Upper lobe of left lung (tissue), 6 donors: ENCODE measurements around the gene DICER1. TPM values are rescaled to one million over a fixed set of nuclear protein-coding genes. Genes with fewer than 3 reads are reported as not detected.
A peak's percentile ranks its signal among the peaks of the same experiment; 100 is the strongest.

Experiments
- ATAC-seq, 2 donors: fragments of 200-7000 bp; cut with Tn5 transposase; one replicate each; pipeline ENCODE4 v1.9.1; 2022; ENCODE audit warnings: mild to moderate bottlenecking in 2 of 2, moderate library complexity in 2 of 2; ENCODE audit not compliant: low FRiP score in 2 of 2
- DNase-seq, 2 donors: peaks; one replicate each; pipeline ENCODE4 v3.0.0-alpha.2; 2019 to 2020
- H3K27ac ChIP-seq, 4 donors: fragments of 200-600 bp; sonication (generic); one replicate each; pipeline ENCODE4 v1.5.1; 2016 to 2019
- H3K27me3 ChIP-seq, 4 donors: fragments of 200-600 bp; sonication (generic); one replicate each; pipeline ENCODE4 v1.5.1; 2017 to 2019
- H3K36me3 ChIP-seq, 4 donors: fragments of 200-600 bp; sonication (generic); one replicate each; pipeline ENCODE4 v1.5.1; 2016 to 2019
- H3K4me1 ChIP-seq, 4 donors: fragments of 200-600 bp; sonication (generic); one replicate each; pipeline ENCODE4 v1.5.1; 2018 to 2019
- H3K4me3 ChIP-seq, 4 donors: fragments of 200-600 bp; sonication (generic); one replicate each; pipeline ENCODE4 v1.5.1; 2017 to 2019; ENCODE audit warnings: mild to moderate bottlenecking in 2 of 4, moderate library complexity in 1 of 4
- H3K9me3 ChIP-seq, 4 donors: fragments of 200-600 bp; sonication (generic); one replicate each; pipeline ENCODE4 v1.5.1; 2018 to 2019
- EP300 ChIP-seq, 4 donors: sonication (generic); formaldehyde crosslinking; IDR thresholded peaks; one replicate each; pipeline ENCODE4 v1.5.1; 2017; ENCODE audit warnings: antibody characterized with exemption in 4 of 4, control low read depth in 2 of 4
- POLR2A ChIP-seq, 4 donors: fragments of 450-650 bp; IDR thresholded peaks; one replicate each; pipeline ENCODE4 v1.5.1; 2016 to 2017; ENCODE audit warnings: antibody characterized with exemption in 4 of 4, mild to moderate bottlenecking in 2 of 4
- POLR2AphosphoS5 ChIP-seq, 2 donors: sonication (generic); formaldehyde crosslinking; IDR thresholded peaks; one replicate each; pipeline ENCODE4 v1.5.1; 2017; ENCODE audit warnings: antibody characterized with exemption in 2 of 2
- WGBS, 2 donors: methylation state at CpG; one replicate each; pipeline ENCODE4 v1.1.5; 2017 to 2018; 5-methylcytosine and 5-hydroxymethylcytosine counted together
- total RNA-seq, 6 donors: library from RNA; depleted of rRNA in 4 of 6; stranded (reverse); fragments of >200 nt in 4 of 6; gene quantifications; one replicate each; pipeline versions ENCODE4 v1.1.0 to v1.2.1, GENCODE V29; 2016 to 2021
- TF ChIP-seq, protein P1 (sequence below), 6 experiments: fragments of 450-650 bp in 4 of 6; fragments of 200-600 bp in 2 of 6; sonication (generic) in 2 of 6; IDR thresholded peaks; one replicate each; pipeline ENCODE4 v1.5.1; 2016 to 2019; ENCODE audit warnings: antibody characterized with exemption in 6 of 6
- donor health status: DM: no; HTN: no; CAD: no; lungs with moderate emphysema.
- donor health status: DM: no; HTN: yes; CAD: no; lungs with severe emphysema.

DICER1 gene
- total RNA-seq, 6 donors from 2014 or later, result 57.7 to 106 (median 75.1) TPM

- peaks cover 8 to 35% (median 11%) of the 10 kb centered on the region in 4 donors for H3K36me3 ChIP-seq
- H3K4me3 ChIP-seq, result no peak overlapping the region
- DNase-seq, result no peak
- no peaks in the 10 kb centered on the region for H3K27me3 ChIP-seq
- H3K27ac ChIP-seq, result no peak overlapping the region
- no peak for ATAC-seq
- TF ChIP-seq POLR2A (IDR thresholded peaks at IDR 0.05) (no peak), POLR2AphosphoS5 (IDR thresholded peaks at IDR 0.05) (no peak), EP300 (IDR thresholded peaks at IDR 0.05) (peak in 1 of 4 donors; percentile 35)
- TF ChIP-seq, protein P1, sequence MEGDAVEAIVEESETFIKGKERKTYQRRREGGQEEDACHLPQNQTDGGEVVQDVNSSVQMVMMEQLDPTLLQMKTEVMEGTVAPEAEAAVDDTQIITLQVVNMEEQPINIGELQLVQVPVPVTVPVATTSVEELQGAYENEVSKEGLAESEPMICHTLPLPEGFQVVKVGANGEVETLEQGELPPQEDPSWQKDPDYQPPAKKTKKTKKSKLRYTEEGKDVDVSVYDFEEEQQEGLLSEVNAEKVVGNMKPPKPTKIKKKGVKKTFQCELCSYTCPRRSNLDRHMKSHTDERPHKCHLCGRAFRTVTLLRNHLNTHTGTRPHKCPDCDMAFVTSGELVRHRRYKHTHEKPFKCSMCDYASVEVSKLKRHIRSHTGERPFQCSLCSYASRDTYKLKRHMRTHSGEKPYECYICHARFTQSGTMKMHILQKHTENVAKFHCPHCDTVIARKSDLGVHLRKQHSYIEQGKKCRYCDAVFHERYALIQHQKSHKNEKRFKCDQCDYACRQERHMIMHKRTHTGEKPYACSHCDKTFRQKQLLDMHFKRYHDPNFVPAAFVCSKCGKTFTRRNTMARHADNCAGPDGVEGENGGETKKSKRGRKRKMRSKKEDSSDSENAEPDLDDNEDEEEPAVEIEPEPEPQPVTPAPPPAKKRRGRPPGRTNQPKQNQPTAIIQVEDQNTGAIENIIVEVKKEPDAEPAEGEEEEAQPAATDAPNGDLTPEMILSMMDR (IDR thresholded peaks at IDR 0.05), result no peak
- no peaks in the 10 kb centered on the region for H3K9me3 ChIP-seq
- H3K4me1 ChIP-seq, result peaks cover 5 to 33% (median 19%) of the 10 kb centered on the region in 4 donors
- WGBS, 2 donors, result 76 to 85% methylated on average over 9 of the region's 9 CpGs
Observed at GRCh38 chr14:95123891-95124579, 33.3 kb downstream of the DICER1 start.

DNA sequence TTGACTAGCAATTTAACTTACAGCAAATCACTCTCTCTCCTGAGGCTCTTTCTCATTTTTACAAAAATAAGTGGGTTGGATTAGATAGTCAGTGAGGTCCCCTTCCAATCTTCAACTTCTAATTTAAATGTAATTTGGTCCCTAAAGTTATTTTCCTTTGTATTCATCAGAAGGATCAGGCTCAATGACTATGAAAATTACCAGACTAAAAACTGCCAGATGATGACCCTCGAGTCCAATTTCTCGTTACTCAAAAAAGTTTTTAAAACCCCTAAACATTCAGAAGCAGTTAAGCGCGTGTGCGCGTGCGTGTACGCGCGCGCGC lies 34.7 kb downstream of the DICER1 start:
- H3K27me3 ChIP-seq, result no peaks in the 10 kb centered on the region
- DNase-seq (peak in 1 of 2 donors; percentile 20), ATAC-seq (no peak)
- H3K27ac ChIP-seq, result no peak overlapping the region
- peaks cover 5 to 22% (median 14%) of the 10 kb centered on the region in 4 donors for H3K4me1 ChIP-seq
- 95 to 96% methylated on average over 12 of the region's 12 CpGs for WGBS, 2 donors
- no peaks in the 10 kb centered on the region for H3K9me3 ChIP-seq
- TF ChIP-seq POLR2A (IDR thresholded peaks at IDR 0.05), result no peak
- TF ChIP-seq, protein P1 (IDR thresholded peaks at IDR 0.05), result no peak
- no peak for TF ChIP-seq POLR2AphosphoS5 (IDR thresholded peaks at IDR 0.05)
- no peak for TF ChIP-seq EP300 (IDR thresholded peaks at IDR 0.05)
- H3K36me3 ChIP-seq, result peaks cover 8 to 36% (median 11%) of the 10 kb centered on the region in 4 donors
- no peak overlapping the region for H3K4me3 ChIP-seq

- H3K27ac ChIP-seq, result no peak overlapping the region
- no peak overlapping the region for H3K4me3 ChIP-seq
- no peaks in the 10 kb centered on the region for H3K27me3 ChIP-seq
- 92 to 96% methylated on average over 6 of the region's 6 CpGs for WGBS, 2 donors
- TF ChIP-seq, protein P1 (IDR thresholded peaks at IDR 0.05), result no peak
- TF ChIP-seq EP300 (IDR thresholded peaks at IDR 0.05) (no peak), POLR2A (IDR thresholded peaks at IDR 0.05) (no peak), POLR2AphosphoS5 (IDR thresholded peaks at IDR 0.05) (no peak)
- no peak for DNase-seq
- H3K36me3 ChIP-seq, result peaks cover 8 to 41% (median 11%) of the 10 kb centered on the region in 4 donors
- peaks cover 1 to 17% (median 9%) of the 10 kb centered on the region in 4 donors for H3K4me1 ChIP-seq
- H3K9me3 ChIP-seq, result no peaks in the 10 kb centered on the region
- ATAC-seq, result no peak
Observed at GRCh38 chr14:95121911-95122620, 35.3 kb downstream of the DICER1 start.

DNA sequence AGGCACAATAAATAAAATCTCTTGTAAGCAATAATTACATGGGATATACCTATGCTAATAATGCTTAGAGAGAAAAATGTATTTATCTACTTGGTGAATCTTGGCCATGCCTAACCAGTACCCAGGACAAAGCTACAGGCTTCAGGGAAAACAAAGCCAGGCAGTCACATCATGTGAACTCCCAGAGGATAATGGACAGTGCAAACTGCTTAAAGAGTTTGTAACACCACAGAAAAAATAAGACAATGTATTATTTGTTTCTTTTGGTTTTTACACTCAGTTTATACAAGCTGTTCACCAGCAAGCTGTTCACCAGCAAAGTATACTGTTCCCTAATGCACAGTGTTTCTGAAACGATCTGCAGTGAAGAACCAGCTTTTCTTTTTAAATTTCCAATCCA lies 38.0 kb downstream of the DICER1 start:
- peaks cover 0 to 1% (median 0%) of the 10 kb centered on the region in 4 donors for H3K4me1 ChIP-seq
- no peak for DNase-seq
- no peak overlapping the region for H3K4me3 ChIP-seq
- WGBS, 2 donors, result 81 to 84% methylated on average over 1 of the region's 1 CpG
- H3K27me3 ChIP-seq, result no peaks in the 10 kb centered on the region
- H3K9me3 ChIP-seq, result no peaks in the 10 kb centered on the region
- ATAC-seq, result no peak
- no peak overlapping the region for H3K27ac ChIP-seq
- peaks cover 10 to 58% (median 19%) of the 10 kb centered on the region in 4 donors for H3K36me3 ChIP-seq
- TF ChIP-seq POLR2AphosphoS5 (IDR thresholded peaks at IDR 0.05) (no peak), POLR2A (IDR thresholded peaks at IDR 0.05) (no peak), EP300 (IDR thresholded peaks at IDR 0.05) (no peak)
- TF ChIP-seq, protein P1 (IDR thresholded peaks at IDR 0.05), result no peak
